OCI-LY1 (cell line): ENCODE results near the gene ABLIM2.

ENCODE experiments used
- CTCF ChIP-seq: fragments of 200-600 bp; sonication (generic), shearing (Covaris generic); IDR thresholded peaks from 2 replicates; pipeline ENCODE4 v1.5.1; 2017; ENCODE audit warnings: mild to moderate bottlenecking, antibody characterized with exemption, low read length, moderate library complexity, mixed read lengths
- EZH2 ChIP-seq: fragments of 200-600 bp; sonication (generic), shearing (Covaris generic); IDR thresholded peaks from 2 replicates; pipeline ENCODE4 v1.8.0; 2017; ENCODE audit warnings: borderline replicate concordance, mixed run types, mild to moderate bottlenecking, antibody characterized with exemption, low read length, moderate library complexity, mixed read lengths

- TF ChIP-seq EZH2 (no peak), CTCF (no peak)
Observed at GRCh38 chr4:8096690-8097061, 61.9 kb downstream of the ABLIM2 start.
